Duodenal mucosa (tissue), 2 donors: ENCODE data around the gene HOXD11.

Source experiments
- H3K27ac ChIP-seq: one replicate; pipeline ENCODE4 v1.7.0; 2013; ENCODE audit warnings: low read depth, low read length
- H3K27me3 ChIP-seq, 2 donors: one replicate each; pipeline ENCODE4 v1.7.0; 2013; ENCODE audit warnings: low read length in 2 of 2, control low read depth in 1 of 2; ENCODE audit not compliant: insufficient read depth in 2 of 2, control insufficient read depth in 1 of 2
- H3K36me3 ChIP-seq, 2 donors: one replicate each; pipeline ENCODE4 v1.7.0; 2013; ENCODE audit warnings: low read length in 2 of 2, control low read depth in 1 of 2; ENCODE audit not compliant: insufficient read depth in 2 of 2, control insufficient read depth in 1 of 2
- H3K4me1 ChIP-seq, 2 donors: one replicate each; pipeline ENCODE4 v1.7.0; 2013; ENCODE audit warnings: low read length in 2 of 2, control low read depth in 1 of 2; ENCODE audit not compliant: insufficient read depth in 2 of 2, control insufficient read depth in 1 of 2
- H3K4me3 ChIP-seq, 2 donors: one replicate each; pipeline ENCODE4 v1.7.0; 2013; ENCODE audit warnings: low read length in 2 of 2, low read depth in 1 of 2
- H3K9ac ChIP-seq, 2 donors: one replicate each; pipeline ENCODE4 v1.7.0; 2013; ENCODE audit warnings: low read length in 2 of 2, low read depth in 1 of 2
- H3K9me3 ChIP-seq, 2 donors: one replicate each; pipeline ENCODE4 v1.7.0; 2013; ENCODE audit warnings: low read length in 2 of 2, control low read depth in 1 of 2; ENCODE audit not compliant: control insufficient read depth in 1 of 2

Gene HOXD11

DNA sequence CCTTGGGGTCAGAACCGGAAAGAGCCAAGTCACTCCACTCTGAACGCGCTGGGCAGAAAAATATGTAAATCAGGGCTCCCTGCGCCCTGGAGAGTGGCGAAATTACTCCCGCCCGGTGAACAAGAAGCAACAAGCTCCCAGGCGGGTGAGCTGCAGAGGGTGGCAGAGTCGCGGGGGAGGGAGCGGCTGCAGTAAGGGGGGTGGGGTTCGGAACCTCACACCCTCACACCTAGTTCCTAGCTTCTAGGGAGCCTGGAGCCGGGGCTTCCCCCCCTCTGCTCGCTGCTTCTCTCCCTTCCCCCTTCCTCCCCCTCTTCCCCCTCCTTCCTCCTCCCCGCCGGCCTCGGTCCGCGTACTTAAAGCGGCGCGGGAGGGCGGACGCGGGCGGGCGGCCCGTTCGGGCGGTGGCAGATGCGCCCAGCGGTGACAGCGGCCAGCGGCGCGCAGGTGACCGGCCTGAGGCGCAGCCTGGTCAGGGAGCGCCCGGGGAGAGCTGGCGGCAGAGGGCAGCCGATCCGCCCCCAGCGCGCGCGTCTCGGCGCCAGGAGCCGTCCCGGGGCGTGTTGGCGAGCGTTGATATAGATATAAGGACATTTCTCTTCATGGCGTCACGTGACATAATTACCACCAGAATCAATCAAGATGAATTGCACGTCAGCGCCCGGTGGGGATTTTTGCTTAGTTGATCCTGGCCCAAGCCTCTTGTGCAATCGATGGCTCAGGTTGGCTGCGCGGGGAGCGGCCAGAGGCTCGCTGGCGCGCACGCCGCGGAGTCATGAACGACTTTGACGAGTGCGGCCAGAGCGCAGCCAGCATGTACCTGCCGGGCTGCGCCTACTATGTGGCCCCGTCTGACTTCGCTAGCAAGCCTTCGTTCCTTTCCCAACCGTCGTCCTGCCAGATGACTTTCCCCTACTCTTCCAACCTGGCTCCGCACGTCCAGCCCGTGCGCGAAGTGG, at the start of gene HOXD11:
TSS of gene HOXD11 (plus strand) at position 700 of the 959 bp plus-strand sequence. CDS start at position 776, 76 bp downstream.
- H3K27ac ChIP-seq = no peak within 1 kb of the TSS
- no peaks in the 10 kb centered on the region for H3K36me3 ChIP-seq
- no peaks in the 10 kb centered on the region for H3K9me3 ChIP-seq
- peaks cover 0 to 5% of the 10 kb centered on the region in 2 donors for H3K4me1 ChIP-seq
- H3K27me3 ChIP-seq = peaks cover 84 to 92% of the 10 kb centered on the region in 2 donors
- no peak within 1 kb of the TSS for H3K9ac ChIP-seq
- H3K4me3 ChIP-seq = peak within 1 kb of the TSS in 1 of 2 donors; percentile 32

- H3K27me3 ChIP-seq = peaks cover 49 to 65% of the 10 kb centered on the region in 2 donors
- H3K9me3 ChIP-seq = no peaks in the 10 kb centered on the region
- no peak overlapping the region for H3K27ac ChIP-seq
These were observed 43.1 kb upstream of the HOXD11 start for GRCh38 chr2:176063958-176064357.

DNA sequence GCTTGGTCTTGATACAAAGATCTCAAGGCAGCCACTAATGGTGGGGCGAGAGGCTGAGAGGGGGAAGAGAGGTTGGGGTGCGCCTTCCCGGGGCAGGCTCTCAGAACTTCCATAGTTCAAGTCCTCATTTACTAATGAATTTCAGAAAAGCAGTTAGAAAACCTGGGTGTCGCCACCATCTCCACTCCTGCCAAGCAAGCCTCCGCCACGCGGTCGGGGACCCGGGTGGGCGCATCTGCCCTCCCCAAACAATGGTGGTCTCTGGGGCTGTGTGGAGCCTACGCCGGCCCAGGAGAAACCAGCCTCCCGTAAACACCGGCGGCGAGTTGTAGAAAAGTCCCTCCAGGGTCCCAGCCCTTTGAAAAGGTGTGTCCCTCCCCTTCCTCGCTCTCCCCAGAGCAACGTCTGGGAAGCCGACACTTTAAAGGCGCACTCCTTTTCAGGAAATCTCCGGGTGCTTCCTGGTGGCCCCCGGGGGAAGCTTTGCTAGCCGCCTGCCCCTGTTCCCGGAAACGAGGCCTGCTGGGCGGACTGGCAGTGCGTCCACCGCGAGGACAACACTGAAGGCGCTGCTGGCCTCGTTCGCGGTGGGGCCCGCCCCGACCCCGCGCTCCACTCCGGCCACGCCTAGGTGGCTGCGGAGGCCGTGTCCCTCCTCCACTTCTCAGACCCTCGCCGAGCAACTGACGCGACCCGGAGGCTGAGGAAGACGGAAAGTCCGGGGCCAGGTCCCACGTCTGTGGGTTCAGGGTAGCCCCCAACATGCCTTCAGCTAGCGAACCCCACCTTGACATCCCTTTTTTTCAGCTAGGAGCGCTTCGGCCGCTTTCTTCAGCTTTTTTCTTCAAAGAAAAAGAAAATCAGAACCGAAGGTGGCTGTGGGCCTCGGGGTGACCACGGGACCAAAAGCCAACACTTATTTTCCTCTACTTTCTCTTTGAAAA, 40.2 kb upstream of the HOXD11 start:
- Histone ChIP-seq H3K4me3 (peak overlapping the region; percentile 57 to 58), H3K36me3 (no peaks in the 10 kb centered on the region), H3K27ac (no peak overlapping the region), H3K27me3 (peaks cover 72 to 81% of the 10 kb centered on the region in 2 donors), H3K4me1 (peaks cover 15 to 17% of the 10 kb centered on the region in 2 donors), H3K9me3 (no peaks in the 10 kb centered on the region), H3K9ac (no peak overlapping the region)

More at GRCh38 chr2:176063958-176064357, 43.1 kb upstream of the HOXD11 start:
- no peak overlapping the region for H3K9ac ChIP-seq
- H3K4me1 ChIP-seq = peaks cover 15 to 17% of the 10 kb centered on the region in 2 donors
- H3K4me3 ChIP-seq = no peak overlapping the region
- no peaks in the 10 kb centered on the region for H3K36me3 ChIP-seq

GRCh38 chr2:176067589-176068418, 39.3 kb upstream of the HOXD11 start:
- peak overlapping the region; percentile 57 to 58 for H3K4me3 ChIP-seq
- H3K9me3 ChIP-seq = no peaks in the 10 kb centered on the region
- H3K36me3 ChIP-seq = no peaks in the 10 kb centered on the region
- peaks cover 15 to 17% of the 10 kb centered on the region in 2 donors for H3K4me1 ChIP-seq
- H3K27me3 ChIP-seq = peaks cover 76 to 85% of the 10 kb centered on the region in 2 donors
- H3K9ac ChIP-seq = no peak overlapping the region
- no peak overlapping the region for H3K27ac ChIP-seq

DNA sequence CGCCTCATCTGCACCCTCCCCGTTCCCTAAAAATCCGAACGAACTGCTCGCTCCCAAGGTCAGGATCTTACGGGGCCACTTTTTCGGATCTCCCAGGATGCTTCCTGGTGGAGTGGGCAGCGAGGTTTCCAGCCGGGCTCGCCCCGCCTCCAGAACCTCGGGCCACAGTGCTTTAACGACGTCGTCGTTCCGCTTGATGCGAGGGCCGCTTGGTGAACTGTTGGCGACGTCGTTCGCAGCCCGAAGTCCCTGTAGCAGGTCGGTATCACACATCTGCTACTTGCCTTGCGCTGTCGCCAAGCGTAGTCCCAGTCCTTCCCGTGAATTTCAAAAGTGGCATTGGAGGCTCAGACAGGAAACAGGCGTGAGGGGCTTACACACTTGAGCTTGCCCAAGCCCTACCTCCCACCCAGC, 38.7 kb upstream of the HOXD11 start:
- Histone ChIP-seq H3K27ac (no peak overlapping the region), H3K36me3 (no peaks in the 10 kb centered on the region), H3K9me3 (no peaks in the 10 kb centered on the region), H3K4me1 (peaks cover 15 to 17% of the 10 kb centered on the region in 2 donors), H3K9ac (no peak overlapping the region), H3K27me3 (peaks cover 81 to 91% of the 10 kb centered on the region in 2 donors), H3K4me3 (peak overlapping the region in 1 of 2 donors; percentile 9)

GRCh38 chr2:176071330-176072291, 35.5 kb upstream of the HOXD11 start:
- H3K36me3 ChIP-seq = no peaks in the 10 kb centered on the region
- H3K27me3 ChIP-seq = peaks cover 97 to 98% of the 10 kb centered on the region in 2 donors
- no peak overlapping the region for H3K27ac ChIP-seq
- no peaks in the 10 kb centered on the region for H3K9me3 ChIP-seq
- H3K9ac ChIP-seq = no peak overlapping the region
- peaks cover 15 to 17% of the 10 kb centered on the region in 2 donors for H3K4me1 ChIP-seq
- no peak overlapping the region for H3K4me3 ChIP-seq

DNA sequence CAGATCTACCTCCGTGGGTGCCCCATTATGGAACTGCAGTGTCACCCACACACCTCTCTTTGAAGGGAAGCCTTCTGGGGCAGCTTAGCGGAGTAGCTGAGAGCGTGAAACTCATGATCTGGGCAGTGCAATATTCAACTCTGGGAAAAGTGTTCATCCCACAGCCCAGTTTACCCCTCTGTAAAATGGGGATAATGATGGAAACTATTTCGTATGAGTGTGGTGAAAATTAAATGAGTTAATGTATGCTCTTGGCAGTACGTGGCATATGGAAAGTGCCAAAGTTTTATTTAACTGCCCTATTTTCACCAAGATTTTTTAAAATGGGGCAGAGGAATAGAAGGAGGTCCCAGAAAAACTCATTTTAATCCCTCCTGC, 34.8 kb upstream of the HOXD11 start:
- Histone ChIP-seq H3K4me3 (no peak overlapping the region), H3K9me3 (no peaks in the 10 kb centered on the region), H3K36me3 (no peaks in the 10 kb centered on the region), H3K27me3 (peaks cover 95 to 98% of the 10 kb centered on the region in 2 donors), H3K4me1 (peaks cover 11 to 17% of the 10 kb centered on the region in 2 donors), H3K9ac (no peak overlapping the region), H3K27ac (no peak overlapping the region)

- H3K4me1 ChIP-seq = peaks cover 6 to 8% of the 10 kb centered on the region in 2 donors
- H3K4me3 ChIP-seq = no peak overlapping the region
- H3K27me3 ChIP-seq = peaks cover 93 to 94% of the 10 kb centered on the region in 2 donors
- no peak overlapping the region for H3K27ac ChIP-seq
- no peaks in the 10 kb centered on the region for H3K9me3 ChIP-seq
- no peak overlapping the region for H3K9ac ChIP-seq
- H3K36me3 ChIP-seq = no peaks in the 10 kb centered on the region
These were observed 33.9 kb upstream of the HOXD11 start for GRCh38 chr2:176072951-176073904.
